Measurements from ENCODE around the gene PLAC9. TPM values are rescaled to one million over a fixed set of nuclear protein-coding genes. Genes with fewer than 3 reads are reported as not detected.
"Not testable (repeated sequence)": the region's sequence is repeated elsewhere in the genome, so short reads cannot be mapped to it uniquely, and the experiment has no call there.

PLAC9 gene
- total RNA-seq, 4 donors from 2014 or later = 1.3 to 17.4 (median 8.5) TPM

DNA sequence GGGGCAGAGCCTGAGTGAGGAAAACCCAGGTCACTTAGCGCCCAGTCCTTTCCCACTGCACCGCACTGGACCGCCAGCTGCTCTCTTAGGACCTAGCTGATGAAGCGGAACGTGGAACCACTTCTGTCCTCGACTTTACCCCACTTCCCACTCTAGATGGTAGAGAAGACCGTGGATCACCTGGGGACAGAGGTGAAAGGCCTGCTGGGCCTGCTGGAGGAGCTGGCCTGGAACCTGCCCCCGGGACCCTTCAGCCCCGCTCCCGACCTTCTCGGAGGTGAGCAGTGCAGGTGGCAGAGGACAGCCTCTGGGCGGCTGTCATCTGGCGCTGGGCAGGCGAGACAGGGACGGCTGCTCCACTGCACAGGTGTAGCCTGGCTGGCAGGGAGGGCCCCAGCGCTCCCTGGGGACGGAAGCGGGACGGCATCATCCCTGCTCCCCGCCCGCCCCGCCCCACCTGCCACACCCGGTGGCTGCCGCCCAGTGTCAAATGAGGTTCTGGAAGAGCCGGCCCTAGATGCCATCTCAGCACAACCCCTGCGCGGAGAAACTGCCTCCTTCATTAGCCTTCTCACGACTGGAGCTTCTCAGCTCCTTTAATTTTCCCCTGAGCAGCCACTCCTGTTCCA lies 11.7 kb downstream of the PLAC9 start:
- WGBS, 2 donors = 17 to 25% methylated on average over 15 to 26 of the region's 28 CpGs
- no peak overlapping the region for H3K4me3 ChIP-seq (ENCODE audit: low read depth, poor library complexity, severe bottlenecking)
- intact Hi-C loops (cut with DNase I; ENCODE audit: low total_unique reads) = no loop called here
- peak in 1 of 2 donors; percentile 87 for DNase-seq (ENCODE audit: low spot score in 2 of 2)
- TF ChIP-seq, protein P1, sequence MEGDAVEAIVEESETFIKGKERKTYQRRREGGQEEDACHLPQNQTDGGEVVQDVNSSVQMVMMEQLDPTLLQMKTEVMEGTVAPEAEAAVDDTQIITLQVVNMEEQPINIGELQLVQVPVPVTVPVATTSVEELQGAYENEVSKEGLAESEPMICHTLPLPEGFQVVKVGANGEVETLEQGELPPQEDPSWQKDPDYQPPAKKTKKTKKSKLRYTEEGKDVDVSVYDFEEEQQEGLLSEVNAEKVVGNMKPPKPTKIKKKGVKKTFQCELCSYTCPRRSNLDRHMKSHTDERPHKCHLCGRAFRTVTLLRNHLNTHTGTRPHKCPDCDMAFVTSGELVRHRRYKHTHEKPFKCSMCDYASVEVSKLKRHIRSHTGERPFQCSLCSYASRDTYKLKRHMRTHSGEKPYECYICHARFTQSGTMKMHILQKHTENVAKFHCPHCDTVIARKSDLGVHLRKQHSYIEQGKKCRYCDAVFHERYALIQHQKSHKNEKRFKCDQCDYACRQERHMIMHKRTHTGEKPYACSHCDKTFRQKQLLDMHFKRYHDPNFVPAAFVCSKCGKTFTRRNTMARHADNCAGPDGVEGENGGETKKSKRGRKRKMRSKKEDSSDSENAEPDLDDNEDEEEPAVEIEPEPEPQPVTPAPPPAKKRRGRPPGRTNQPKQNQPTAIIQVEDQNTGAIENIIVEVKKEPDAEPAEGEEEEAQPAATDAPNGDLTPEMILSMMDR (IDR thresholded peaks at IDR 0.05) = no peak
- TF ChIP-seq POLR2A (IDR thresholded peaks at IDR 0.05) = no peak

DNA sequence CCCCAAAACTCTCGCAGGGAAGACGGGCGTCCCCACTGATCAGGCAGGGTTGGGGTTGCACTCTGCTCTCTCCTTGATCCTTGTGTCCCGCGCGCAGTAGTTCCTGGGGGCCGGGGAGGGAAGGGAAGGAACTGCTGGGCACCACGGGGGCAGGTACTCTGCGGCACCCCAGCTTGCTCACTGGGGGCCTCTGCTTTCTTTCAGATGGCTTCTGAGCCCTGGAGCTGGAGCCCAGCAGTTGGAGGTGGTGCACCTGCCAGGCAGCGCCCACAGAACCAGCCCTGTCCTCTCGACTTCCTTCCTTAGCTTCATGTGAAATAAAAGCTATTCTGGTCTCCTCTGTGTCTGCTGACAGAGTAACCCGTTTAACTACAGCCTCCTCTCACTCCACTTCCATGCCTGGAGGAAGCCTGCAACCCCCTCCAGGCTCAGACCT lies 12.2 kb downstream of the PLAC9 start:
- 13 to 28% methylated on average over 9 to 12 of the region's 12 CpGs for WGBS, 2 donors
- peak in 1 of 2 donors; percentile 86 for DNase-seq (ENCODE audit: low spot score in 2 of 2)
- intact Hi-C loops (cut with DNase I; ENCODE audit: low total_unique reads) = no loop called here
- no peak overlapping the region for H3K4me3 ChIP-seq (ENCODE audit: low read depth, poor library complexity, severe bottlenecking)
- TF ChIP-seq POLR2A (IDR thresholded peaks at IDR 0.05) = no peak
- TF ChIP-seq, protein P1 (IDR thresholded peaks at IDR 0.05) = no peak

DNA sequence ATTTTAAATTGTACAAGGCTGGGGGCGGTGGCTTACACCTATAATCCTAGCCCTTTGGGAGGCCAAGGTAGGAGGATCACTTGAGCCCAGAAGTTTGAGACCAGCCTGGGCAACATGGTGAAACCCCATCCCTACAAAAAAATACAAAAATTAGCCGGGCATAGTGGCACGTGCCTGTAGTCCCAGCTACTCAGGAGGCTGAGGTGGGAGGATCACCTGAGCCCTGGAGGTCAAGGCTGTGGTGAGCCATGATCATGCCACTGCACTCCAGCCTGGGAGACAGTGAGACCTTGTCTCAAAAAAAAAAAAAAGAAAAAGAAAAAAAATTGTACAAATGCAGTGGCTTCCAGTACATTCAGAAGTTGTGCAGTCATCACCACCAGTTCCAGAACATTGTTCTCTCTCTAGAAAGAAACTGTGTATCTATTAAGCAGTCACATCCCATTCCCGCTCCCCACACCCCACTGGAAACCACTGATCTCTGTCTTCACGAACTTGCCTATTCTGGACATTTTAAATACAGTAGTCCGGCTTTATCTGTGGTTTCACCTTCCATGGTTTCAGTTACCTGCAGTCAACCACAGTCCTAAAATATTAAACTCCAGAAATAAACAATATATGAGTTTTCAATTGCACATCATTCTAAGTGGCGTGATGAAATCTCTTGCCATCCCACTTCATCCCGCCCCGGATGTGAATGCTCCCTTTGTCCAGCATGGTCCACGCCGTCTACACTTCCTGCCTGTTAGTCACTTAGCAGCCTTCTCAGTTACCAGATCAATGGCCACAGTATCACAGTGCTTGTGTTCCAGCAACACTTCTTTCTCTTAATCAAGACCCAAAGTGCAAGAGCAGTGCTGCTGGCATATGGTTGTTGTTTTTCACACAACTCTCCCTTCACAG lies 13.1 kb downstream of the PLAC9 start:
- WGBS, 2 donors = 57 to 61% methylated on average over 11 of the region's 11 CpGs
- peak in 1 of 2 donors; percentile 90 for DNase-seq (ENCODE audit: low spot score in 2 of 2)
- intact Hi-C loops (cut with DNase I; ENCODE audit: low total_unique reads); H3K4me3 ChIP-seq (ENCODE audit: low read depth, poor library complexity, severe bottlenecking): not testable (repeated sequence)

DNA sequence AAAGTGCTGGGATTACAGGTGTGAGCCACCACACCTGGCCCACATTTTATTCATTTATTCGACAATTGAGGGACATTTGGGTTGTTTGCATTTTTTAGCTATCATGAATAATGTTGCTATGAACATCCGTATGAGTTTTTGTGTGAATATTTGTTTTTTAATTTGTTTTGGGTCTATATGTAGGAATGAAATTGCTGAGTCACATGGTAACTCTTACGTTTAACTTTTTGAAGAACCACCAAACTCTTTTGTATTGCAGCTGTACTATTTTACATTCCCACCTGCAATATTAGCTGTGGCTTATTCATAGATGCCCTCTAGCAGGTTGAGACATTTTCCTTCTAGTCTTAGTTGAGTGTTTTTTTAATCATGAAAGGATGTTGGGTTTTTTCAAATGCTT lies 14.4 kb downstream of the PLAC9 start:
- no peak overlapping the region for H3K4me3 ChIP-seq (ENCODE audit: low read depth, poor library complexity, severe bottlenecking)
- intact Hi-C loops (cut with DNase I; ENCODE audit: low total_unique reads) = no loop called here
- 70 to 79% methylated on average over 3 of the region's 3 CpGs for WGBS, 2 donors
- no peak for DNase-seq (ENCODE audit: low spot score in 2 of 2)
- TF ChIP-seq, protein P1 (IDR thresholded peaks at IDR 0.05) = no peak
- no peak for TF ChIP-seq POLR2A (IDR thresholded peaks at IDR 0.05)

DNA sequence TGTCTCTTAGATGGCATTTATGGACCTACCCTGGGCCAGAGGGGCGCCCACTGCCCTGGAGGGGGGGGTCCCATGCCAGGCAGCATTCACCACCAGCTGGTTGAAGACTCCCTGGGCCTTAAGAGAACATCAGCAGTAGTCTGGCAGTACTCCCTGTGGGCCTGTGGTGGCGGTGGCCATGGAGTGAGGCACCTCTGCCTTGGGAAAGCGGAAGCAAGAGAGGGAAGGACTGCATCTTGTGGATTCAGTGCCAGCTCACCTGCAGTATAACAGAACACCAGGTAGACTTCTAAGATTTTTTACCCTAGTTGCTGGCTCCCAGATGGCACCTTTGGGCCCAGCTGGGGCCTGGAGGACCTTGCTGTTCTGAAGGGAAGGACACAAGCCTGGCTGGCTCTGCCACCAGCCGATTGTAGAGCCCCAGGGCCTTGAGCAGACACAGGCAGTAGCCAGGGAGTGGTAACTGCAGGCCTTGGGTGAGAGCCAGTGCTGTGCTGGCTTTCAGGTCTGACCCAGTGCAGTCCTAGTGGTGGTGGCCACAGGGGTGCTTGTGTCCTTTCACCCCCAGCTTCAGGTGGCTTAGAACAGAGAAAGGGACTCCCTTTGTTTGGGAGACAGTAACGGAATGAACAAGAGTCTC lies 15.8 kb downstream of the PLAC9 start:
- DNase-seq (ENCODE audit: low spot score in 2 of 2) = no peak
- H3K4me3 ChIP-seq (ENCODE audit: low read depth, poor library complexity, severe bottlenecking) = no peak overlapping the region
- TF ChIP-seq, protein P1 (IDR thresholded peaks at IDR 0.05) = no peak
- TF ChIP-seq POLR2A (IDR thresholded peaks at IDR 0.05) = no peak
- intact Hi-C loops (cut with DNase I; ENCODE audit: low total_unique reads) = no loop called here
- WGBS, 2 donors = 66 to 69% methylated on average over 4 to 5 of the region's 5 CpGs

DNA sequence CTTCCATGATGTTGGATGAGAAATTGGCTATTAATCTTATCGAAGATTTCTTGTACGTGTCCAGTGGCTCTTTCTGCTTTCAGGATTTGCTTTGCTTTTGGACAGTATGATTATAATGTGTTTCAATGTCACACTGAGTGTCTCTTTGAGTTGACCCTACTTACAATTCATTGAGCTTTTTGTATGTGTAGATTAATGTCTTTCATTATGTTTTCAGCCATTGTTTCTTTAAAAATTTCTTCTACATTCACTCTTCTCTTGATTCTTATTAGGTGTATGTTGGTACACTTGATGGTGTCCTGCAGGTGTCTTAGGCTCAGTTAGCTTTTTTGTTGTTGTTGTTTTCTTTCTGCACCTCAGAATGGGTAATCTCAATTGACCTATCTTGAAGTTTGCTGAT lies 16.6 kb downstream of the PLAC9 start:
- no peak for TF ChIP-seq POLR2A (IDR thresholded peaks at IDR 0.05)
- TF ChIP-seq, protein P1 (IDR thresholded peaks at IDR 0.05) = no peak
- intact Hi-C loops (cut with DNase I; ENCODE audit: low total_unique reads) = no loop called here
- WGBS, 2 donors = 92 to 94% methylated on average over 2 of the region's 2 CpGs
- H3K4me3 ChIP-seq (ENCODE audit: low read depth, poor library complexity, severe bottlenecking) = no peak overlapping the region
- no peak for DNase-seq (ENCODE audit: low spot score in 2 of 2)

Data from lower leg skin (tissue), 4 donors.